H1 (cell line): ENCODE measurements around the gene RNF31. TPM values are rescaled to one million over a fixed set of nuclear protein-coding genes. Genes with fewer than 3 reads are reported as not detected.

Experiments used
- CTCF ChIA-PET: fragments of 300-600 bp; sonication (Branson Sonifier 250); formaldehyde crosslinking; loops from one replicate; lab custom pipeline; 2021; ENCODE audit not compliant: partially characterized antibody; lab: Charles Lee
- POLR2A ChIA-PET: fragments of 300-600 bp; sonication (Branson Sonifier 250); formaldehyde crosslinking; loops from one replicate; lab custom pipeline; 2021; ENCODE audit warnings: inconsistent platforms; ENCODE audit not compliant: partially characterized antibody; lab: Charles Lee
- DNase-seq, 2 experiments: peaks; one replicate each; pipeline versions ENCODE4 v3.0.0 to v3.0.0-alpha.2; 2010 to 2022; ENCODE audit warnings: low spot score in 2 of 2, low read depth in 1 of 2, mixed read lengths in 1 of 2
- FAIRE-seq: peaks from 2 replicates; lab custom pipeline; 2011; peaks lifted over from hg19 to GRCh38; lab: Jason Lieb, UNC
- H2AFZ ChIP-seq: 2 replicates; pipeline ENCODE4 v1.8.1; 2012; ENCODE audit warnings: low read length, inconsistent platforms
- H2AK5ac ChIP-seq: 2 replicates; pipeline ENCODE4 v1.6.1; 2013; ENCODE audit warnings: low read depth, low read length
- H2BK120ac ChIP-seq: replicated peaks from 2 replicates; pipeline ENCODE3; 2013; ENCODE audit warnings: low read depth, low read length, inconsistent platforms
- H2BK12ac ChIP-seq: 2 replicates; pipeline ENCODE4 v1.6.1; 2013; ENCODE audit warnings: low read depth, low read length
- H2BK15ac ChIP-seq: 2 replicates; pipeline ENCODE4 v1.6.1; 2013; ENCODE audit warnings: low read length
- H2BK20ac ChIP-seq: 2 replicates; pipeline ENCODE4 v1.6.1; 2013; ENCODE audit warnings: low read length
- H2BK5ac ChIP-seq: 2 replicates; pipeline ENCODE4 v1.6.1; 2013; ENCODE audit warnings: low read depth, low read length
- H3K14ac ChIP-seq: 2 replicates; pipeline ENCODE4 v1.6.1; 2013; ENCODE audit warnings: inconsistent platforms; ENCODE audit not compliant: insufficient read length
- H3K18ac ChIP-seq: 2 replicates; pipeline ENCODE4 v1.6.1; 2013; ENCODE audit warnings: low read length; ENCODE audit errors: extremely low read depth
- H3K23ac ChIP-seq: 2 replicates; pipeline ENCODE4 v1.6.1; 2013; ENCODE audit warnings: inconsistent platforms; ENCODE audit not compliant: insufficient read length
- H3K23me2 ChIP-seq: 2 replicates; pipeline ENCODE4 v1.6.1; 2013; ENCODE audit warnings: low read depth, low read length
- H3K27ac ChIP-seq: 2 replicates; pipeline ENCODE4 v1.6.1; 2011; ENCODE audit warnings: low read depth, low read length, inconsistent platforms
- H3K27me3 ChIP-seq, 4 experiments: replicated peaks in 1 of 4; 1 replicate in 1 of 4; 2 replicates in 3 of 4; pipeline versions ENCODE4 v1.6.1 to v1.8.1; 2011 to 2013; ENCODE audit warnings: low read length in 3 of 4, mild to moderate bottlenecking in 3 of 4, inconsistent platforms in 2 of 4, mixed read lengths in 2 of 4, moderate library complexity in 1 of 4; ENCODE audit not compliant: control insufficient read depth in 3 of 4, insufficient read depth in 3 of 4; ENCODE audit errors: extremely low read depth in 1 of 4
- H3K36me3 ChIP-seq, 4 experiments: 2 replicates each; pipeline versions ENCODE4 v1.6.1 to v1.8.1; 2011 to 2013; ENCODE audit warnings: mild to moderate bottlenecking in 4 of 4, low read length in 3 of 4, moderate library complexity in 2 of 4, control low read depth in 1 of 4, inconsistent platforms in 1 of 4; ENCODE audit not compliant: insufficient read depth in 4 of 4, control insufficient read depth in 2 of 4
- H3K4ac ChIP-seq: replicated peaks from 2 replicates; pipeline ENCODE3; 2013; ENCODE audit warnings: low read length, low read depth, mixed read lengths, inconsistent platforms; ENCODE audit not compliant: insufficient read length
- H3K4me1 ChIP-seq, 4 experiments: replicated peaks in 1 of 4; 1 replicate in 1 of 4; 2 replicates in 3 of 4; pipeline versions ENCODE4 v1.6.1 to v1.8.1; 2011 to 2013; ENCODE audit warnings: low read length in 3 of 4, inconsistent platforms in 2 of 4, mixed read lengths in 1 of 4; ENCODE audit not compliant: insufficient read depth in 4 of 4, control insufficient read depth in 3 of 4
- H3K4me2 ChIP-seq, 2 experiments: 2 replicates each; pipeline versions ENCODE4 v1.6.1 to v1.8.1; 2011 to 2013; ENCODE audit warnings: low read depth in 2 of 2, low read length in 2 of 2, control low read depth in 1 of 2, inconsistent platforms in 1 of 2, mild to moderate bottlenecking in 1 of 2; ENCODE audit not compliant: insufficient read depth in 1 of 2
- H3K4me3 ChIP-seq, 4 experiments: fragments of 200-600, 300-600 bp in 1 of 4; sonication (generic), shearing (Covaris generic), sonication (Bioruptor Twin) in 1 of 4; 2 replicates each; pipeline versions ENCODE4 v1.5.1 to v1.8.1; 2011 to 2016; ENCODE audit warnings: low read length in 4 of 4, low read depth in 3 of 4, control low read depth in 2 of 4, inconsistent platforms in 2 of 4, mild to moderate bottlenecking in 2 of 4, mixed read lengths in 1 of 4, moderate library complexity in 1 of 4; ENCODE audit not compliant: insufficient read depth in 2 of 4; ENCODE audit errors: extremely low read depth in 1 of 4
- H3K56ac ChIP-seq: replicated peaks from 2 replicates; pipeline ENCODE3; 2013; ENCODE audit warnings: low read depth, mild to moderate bottlenecking, mixed read lengths, low read length, inconsistent platforms; ENCODE audit not compliant: insufficient read length
- H3K79me1 ChIP-seq: 2 replicates; pipeline ENCODE4 v1.6.1; 2013; ENCODE audit warnings: low read depth, low read length, control low read depth
- H3K79me2 ChIP-seq, 2 experiments: 2 replicates each; pipeline versions ENCODE4 v1.6.1 to v1.8.1; 2012 to 2013; ENCODE audit warnings: low read length in 2 of 2, mild to moderate bottlenecking in 2 of 2, inconsistent platforms in 1 of 2; ENCODE audit not compliant: insufficient read depth in 2 of 2, control insufficient read depth in 1 of 2
- H3K9ac ChIP-seq, 4 experiments: replicated peaks in 1 of 4; 1 replicate in 1 of 4; 2 replicates in 3 of 4; pipeline versions ENCODE4 v1.6.1 to v1.8.1; 2011 to 2013; ENCODE audit warnings: low read depth in 3 of 4, low read length in 3 of 4, control low read depth in 2 of 4, mild to moderate bottlenecking in 2 of 4, moderate library complexity in 2 of 4, inconsistent platforms in 1 of 4; ENCODE audit errors: extremely low read depth in 1 of 4
- H3K9me3 ChIP-seq, 2 experiments: 2 replicates each; pipeline versions ENCODE4 v1.6.1 to v1.8.1; 2012 to 2013; ENCODE audit warnings: mild to moderate bottlenecking in 2 of 2, moderate library complexity in 2 of 2, control low read depth in 1 of 2, inconsistent platforms in 1 of 2, low read depth in 1 of 2, low read length in 1 of 2, mixed read lengths in 1 of 2; ENCODE audit not compliant: insufficient read depth in 2 of 2
- H4K20me1 ChIP-seq, 2 experiments: replicated peaks in 1 of 2; 2 replicates each; pipeline versions ENCODE3 to v1.8.1; 2011 to 2013; ENCODE audit warnings: inconsistent platforms in 2 of 2, low read length in 2 of 2, mild to moderate bottlenecking in 1 of 2; ENCODE audit not compliant: insufficient read depth in 2 of 2, control insufficient read depth in 1 of 2
- H4K5ac ChIP-seq: 2 replicates; pipeline ENCODE4 v1.6.1; 2013; ENCODE audit warnings: low read length, low read depth, mixed read lengths, inconsistent platforms; ENCODE audit not compliant: insufficient read length
- H4K8ac ChIP-seq: 2 replicates; pipeline ENCODE4 v1.8.0; 2013; ENCODE audit warnings: mild to moderate bottlenecking, moderate library complexity, low read length, inconsistent platforms; ENCODE audit not compliant: insufficient read depth; ENCODE audit errors: extremely low read depth
- H4K91ac ChIP-seq: replicated peaks from 2 replicates; pipeline ENCODE3; 2013; ENCODE audit warnings: low read length, mixed read lengths, inconsistent platforms; ENCODE audit not compliant: insufficient read length
- ATF3 ChIP-seq: IDR thresholded peaks from 2 replicates; pipeline ENCODE4 v1.6.1; 2011; ENCODE audit warnings: low read depth, mild to moderate bottlenecking, low read length; ENCODE audit not compliant: insufficient read depth
- BACH1 ChIP-seq: IDR thresholded peaks from 2 replicates; pipeline ENCODE4 v1.6.1; 2012; ENCODE audit warnings: low read length, improper control_type of control experiment
- CTBP2 ChIP-seq: IDR thresholded peaks from 2 replicates; pipeline ENCODE4 v1.7.0; 2011; ENCODE audit warnings: borderline replicate concordance, mild to moderate bottlenecking, moderate library complexity, mixed read lengths, low read length; ENCODE audit not compliant: insufficient read depth, insufficient read length
- FOSL1 ChIP-seq: IDR thresholded peaks from 2 replicates; pipeline ENCODE4 v1.6.1; 2011; ENCODE audit warnings: mild to moderate bottlenecking, low read depth, low read length, moderate library complexity; ENCODE audit not compliant: insufficient read depth
- KDM1A ChIP-seq: fragments of 200-600, 300-600 bp; sonication (generic); IDR thresholded peaks from 2 replicates; pipeline ENCODE4 v1.7.1; 2016; ENCODE audit warnings: mild to moderate bottlenecking, low read length, borderline replicate concordance
- KDM4A ChIP-seq: IDR thresholded peaks from one replicate; pipeline ENCODE4 v1.7.1; 2012; ENCODE audit warnings: low read depth, mild to moderate bottlenecking, moderate library complexity, low read length, inconsistent platforms; ENCODE audit not compliant: severe bottlenecking
- MAX ChIP-seq: IDR thresholded peaks from 2 replicates; pipeline ENCODE4 v1.6.1; 2012; ENCODE audit warnings: inconsistent platforms
- POLR2AphosphoS5 ChIP-seq: IDR thresholded peaks from 2 replicates; pipeline ENCODE4 v1.6.1; 2011; ENCODE audit warnings: low read depth, low read length
- RBBP5 ChIP-seq: IDR thresholded peaks from 2 replicates; pipeline ENCODE4 v1.7.1; 2012; ENCODE audit warnings: low read depth, mild to moderate bottlenecking, inconsistent platforms, low read length, moderate library complexity, borderline replicate concordance
- RFX5 ChIP-seq: IDR thresholded peaks from 2 replicates; pipeline ENCODE4 v1.6.1; 2011; ENCODE audit warnings: low read depth, low read length, improper control_type of control experiment, borderline replicate concordance
- SIX5 ChIP-seq: IDR thresholded peaks from 2 replicates; pipeline ENCODE4 v1.6.1; 2011; ENCODE audit warnings: mild to moderate bottlenecking, low read depth, low read length
- SP4 ChIP-seq: IDR thresholded peaks from 2 replicates; pipeline ENCODE4 v1.6.1; 2012; ENCODE audit warnings: low read length, inconsistent platforms
- TBP ChIP-seq: IDR thresholded peaks from 2 replicates; pipeline ENCODE4 v1.6.1; 2011; ENCODE audit warnings: low read depth, low read length, improper control_type of control experiment
- WGBS, 2 experiments: shearing (Covaris generic) in 1 of 2; methylation state at CpG; one replicate each; pipeline versions ENCODE4 v1.1.6 to v1.1.7; 2013 to 2015; ENCODE audit warnings: low lambda C conversion rate in 2 of 2, mixed read lengths in 2 of 2, inconsistent platforms in 1 of 2, low coverage in 1 of 2, missing lambda C conversion rate in 1 of 2; ENCODE audit not compliant: insufficient replicate concordance in 2 of 2, insufficient coverage in 1 of 2, insufficient read length in 1 of 2; ENCODE audit errors: extremely low coverage in 1 of 2, missing lambda C conversion rate in 1 of 2; 5-methylcytosine and 5-hydroxymethylcytosine counted together
- polyA plus RNA-seq, 7 experiments: library from polyadenylated mRNA; depleted of rRNA in 3 of 7; stranded (reverse) in 5 of 7; unstranded in 2 of 7; fragments of >200 nt in 5 of 7; fragments of 200-250 nt in 2 of 7; gene quantifications; 1 replicate in 5 of 7; 2 replicates in 1 of 7; 4 replicates in 1 of 7; pipeline versions ENCODE4 v1.2.1 to v1.2.3, GENCODE V29; 2011 to 2013; ENCODE audit warnings: missing spikeins in 2 of 7, mixed read lengths in 2 of 7
- total RNA-seq: library from RNA; stranded (reverse); fragmentation: NEBNext Ultra II Directional; extraction: Animal tissue kit (Norgen Biotek cat#: 25700); gene quantifications from 2 replicates; pipeline ENCODE4 v1.2.1, GENCODE V29; 2021

The RNF31 gene
- total and polyA plus RNA-seq, 2 of the 8 experiments (the other 6 are each of a cell fraction or from before 2014, with no cell fraction given): 17.5 to 72.0 TPM

- ChIA-PET CTCF (interaction anchor here (0.6 to 3.4 kb wide), 7 partner anchors 10 to 161 kb away, joined by 3 to 26 read pairs (median 4); partner anchors contain the start of genes EMC9, IRF9 and PCK2), POLR2A (interaction anchor here (0.6 to 9.6 kb wide), 11 partner anchors 10 to 734 kb away, joined by 3 to 86 read pairs (median 6); partner anchors contain the start of genes CHMP4A, DCAF11, EMC9 and IRF9)
- Histone ChIP-seq H3K23me2 (peaks cover 10% of the 10 kb centered on the region), H4K5ac (no peak overlapping the region), H3K27me3 (no peaks in the 10 kb centered on the region; a peak in 1 of 7 replicates), H3K4me3 (no peak overlapping the region), H3K36me3 (peaks cover 25 to 46% (median 45%) of the 10 kb centered on the region in 4 experiments), H3K79me1 (peaks cover 9% of the 10 kb centered on the region; the same call in 1 of the 2 replicates), H3K18ac (no peak overlapping the region), H3K14ac (no peak overlapping the region), H4K20me1 (peaks cover 0 to 23% of the 10 kb centered on the region in 2 experiments), H3K56ac (no peak overlapping the region), H3K9ac (no peak overlapping the region), H3K23ac (no peak overlapping the region), H4K8ac (no peak overlapping the region), H3K4ac (no peak overlapping the region), H2BK5ac (no peak overlapping the region), H4K91ac (no peak overlapping the region), H2BK15ac (no peak overlapping the region), H3K4me1 (peaks cover 0 to 6% (median 3%) of the 10 kb centered on the region in 4 experiments; a peak in 4 of 7 replicates), H3K9me3 (no peaks in the 10 kb centered on the region), H2BK120ac (no peak overlapping the region), H2BK12ac (no peak overlapping the region), H3K4me2 (no peak overlapping the region), H2AFZ (no peak overlapping the region), H3K79me2 (peaks cover 0 to 21% of the 10 kb centered on the region in 2 experiments; a peak in 3 of 4 replicates), H3K27ac (no peak overlapping the region), H2BK20ac (no peak overlapping the region), H2AK5ac (no peak overlapping the region)
- WGBS, 2 experiments: 93% methylated on average over 9 of the region's 9 CpGs; no CpG with 5 or more reads in 1 of the 2 experiments
- no peak for FAIRE-seq
- DNase-seq: no peak
- no peak for TF ChIP-seq MAX
- TF ChIP-seq FOSL1: no peak
- no peak for TF ChIP-seq KDM4A
- TF ChIP-seq BACH1: no peak
- TF ChIP-seq KDM1A: no peak
- no peak for TF ChIP-seq SP4
- no peak for TF ChIP-seq ATF3
- TF ChIP-seq RFX5: no peak
- no peak for TF ChIP-seq TBP
- no peak for TF ChIP-seq POLR2AphosphoS5
- no peak for TF ChIP-seq CTBP2
- no peak for TF ChIP-seq SIX5
- no peak for TF ChIP-seq RBBP5
Measured at GRCh38 chr14:24150993-24151392, 3.7 kb downstream of the RNF31 start.
